Gastrocnemius medialis (tissue), 4 donors: ENCODE results near the gene TMSB4X.

Experiments
- POLR2A ChIP-seq, 2 donors: fragments of 450-650 bp; IDR thresholded peaks; one replicate each; pipeline ENCODE4 v1.6.1; 2017; ENCODE audit warnings: antibody characterized with exemption in 2 of 2, mild to moderate bottlenecking in 2 of 2, moderate library complexity in 2 of 2
- TF ChIP-seq, protein P1 (sequence below), 5 experiments: fragments of 450-650 bp in 3 of 5; fragments of 200-600 bp in 2 of 5; sonication (generic) in 2 of 5; IDR thresholded peaks in 4 of 5; conservative IDR thresholded peaks in 1 of 5; 1 replicate in 4 of 5; 2 replicates in 1 of 5; pipeline ENCODE4 v1.5.1; 2016 to 2019; ENCODE audit warnings: antibody characterized with exemption in 5 of 5, mild to moderate bottlenecking in 3 of 5, moderate library complexity in 3 of 5

DNA sequence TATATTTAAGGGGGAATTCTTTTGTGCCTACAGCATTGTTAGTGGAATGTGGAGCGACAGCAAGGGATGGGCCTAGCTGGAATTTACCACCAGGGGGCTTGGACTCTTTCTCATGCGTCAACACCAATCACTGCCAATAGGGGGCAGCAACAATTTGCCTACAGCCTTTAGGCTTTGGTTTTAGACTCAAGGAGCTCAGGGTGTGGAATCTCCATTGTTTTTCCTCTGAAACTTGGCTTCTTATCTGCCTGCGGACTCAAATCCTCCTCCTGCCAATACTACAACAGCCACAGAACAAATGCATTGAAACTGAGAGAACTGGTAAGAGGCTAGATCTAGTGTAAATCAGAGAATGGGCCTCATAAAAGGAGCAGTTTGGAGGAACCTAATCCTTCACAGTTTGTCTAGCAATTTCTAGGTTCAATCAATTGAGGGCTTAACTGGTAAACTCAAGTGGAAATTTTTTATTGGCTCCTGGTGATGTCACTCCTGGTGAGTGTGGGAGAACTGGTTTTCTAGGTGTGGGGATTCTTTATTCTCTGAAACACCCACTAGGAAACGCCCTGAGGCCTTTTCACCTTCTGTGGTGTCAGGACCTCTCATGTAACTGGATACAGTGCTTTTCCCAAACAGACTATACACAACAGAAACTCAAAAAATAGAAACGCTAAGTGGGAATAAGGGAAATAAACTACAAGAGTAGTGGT lies 27.9 kb upstream of the TMSB4X start:
- no peak for TF ChIP-seq POLR2A (IDR thresholded peaks at IDR 0.05)
- TF ChIP-seq, protein P1, sequence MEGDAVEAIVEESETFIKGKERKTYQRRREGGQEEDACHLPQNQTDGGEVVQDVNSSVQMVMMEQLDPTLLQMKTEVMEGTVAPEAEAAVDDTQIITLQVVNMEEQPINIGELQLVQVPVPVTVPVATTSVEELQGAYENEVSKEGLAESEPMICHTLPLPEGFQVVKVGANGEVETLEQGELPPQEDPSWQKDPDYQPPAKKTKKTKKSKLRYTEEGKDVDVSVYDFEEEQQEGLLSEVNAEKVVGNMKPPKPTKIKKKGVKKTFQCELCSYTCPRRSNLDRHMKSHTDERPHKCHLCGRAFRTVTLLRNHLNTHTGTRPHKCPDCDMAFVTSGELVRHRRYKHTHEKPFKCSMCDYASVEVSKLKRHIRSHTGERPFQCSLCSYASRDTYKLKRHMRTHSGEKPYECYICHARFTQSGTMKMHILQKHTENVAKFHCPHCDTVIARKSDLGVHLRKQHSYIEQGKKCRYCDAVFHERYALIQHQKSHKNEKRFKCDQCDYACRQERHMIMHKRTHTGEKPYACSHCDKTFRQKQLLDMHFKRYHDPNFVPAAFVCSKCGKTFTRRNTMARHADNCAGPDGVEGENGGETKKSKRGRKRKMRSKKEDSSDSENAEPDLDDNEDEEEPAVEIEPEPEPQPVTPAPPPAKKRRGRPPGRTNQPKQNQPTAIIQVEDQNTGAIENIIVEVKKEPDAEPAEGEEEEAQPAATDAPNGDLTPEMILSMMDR (IDR thresholded peaks at IDR 0.05 in 4 of 5, conservative IDR thresholded peaks at IDR 0.05 in 1 of 5) = peak; percentile 64 to 78 (median 72)
